NOMO-1 treated with DMSO at 0.1 percent for 48 hours (cell line): ENCODE results near the gene FCRL5.
"Not testable (repeated sequence)": the region's sequence is repeated elsewhere in the genome, so short reads cannot be mapped to it uniquely, and the experiment has no call there.

Experiments
- DNase-seq: peaks from one replicate; lab custom pipeline; 2025; ENCODE audit not compliant: unreplicated experiment; lab: John Stamatoyannopoulos, UW

FCRL5 gene

DNA sequence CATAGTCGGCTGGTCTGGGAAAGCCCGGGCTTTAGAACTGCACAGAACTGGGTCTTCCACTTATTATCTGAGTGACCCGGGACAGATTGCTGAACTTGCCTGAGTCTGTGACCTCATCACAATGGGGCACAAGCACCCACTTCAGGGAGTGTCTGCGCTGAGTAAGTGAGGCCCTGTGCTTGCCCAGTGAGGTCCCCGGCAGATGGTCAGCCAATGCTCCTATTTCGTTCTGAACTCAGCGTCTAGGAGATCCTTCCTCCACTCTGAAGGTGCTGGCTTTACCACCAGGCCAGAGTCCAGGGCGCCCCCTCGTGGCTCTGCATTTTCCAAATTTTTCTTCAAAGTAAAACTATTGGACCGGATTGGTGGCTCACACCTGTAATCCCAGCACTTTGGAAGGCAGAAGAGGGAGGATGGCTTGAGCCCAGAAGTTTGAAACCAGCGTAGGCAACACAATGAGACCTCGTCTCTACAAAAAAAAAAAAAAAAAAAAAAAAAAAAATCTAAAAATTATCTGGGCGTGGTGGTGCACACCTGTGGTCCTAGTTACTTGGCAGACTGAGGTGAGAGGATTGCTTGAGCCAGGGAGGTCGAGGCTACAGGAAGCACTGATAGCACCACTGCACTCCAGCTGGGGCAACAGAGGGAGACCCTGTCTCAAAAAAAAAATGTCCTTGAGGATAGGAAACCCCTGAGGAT, 61.7 kb downstream of the FCRL5 start:
- DNase-seq, result peak; percentile 57

DNA sequence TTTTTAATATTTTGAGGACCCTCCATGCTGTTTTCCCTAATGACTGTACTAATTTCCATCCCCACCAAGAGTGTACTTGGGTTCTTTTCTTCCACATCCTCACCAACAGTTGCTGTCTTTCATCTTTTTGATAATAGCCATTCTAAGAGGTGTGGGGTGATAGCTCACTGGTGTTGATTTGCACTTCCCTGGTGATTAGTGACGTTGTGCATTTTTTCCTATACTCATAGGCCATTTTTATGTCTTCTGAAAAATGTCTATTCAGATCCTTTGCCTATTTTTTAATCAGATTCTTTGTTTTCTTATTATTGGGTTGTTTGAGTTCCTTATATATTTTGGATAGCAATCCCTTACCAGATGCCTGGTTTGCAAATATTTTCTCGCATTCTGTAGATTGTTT, 64.2 kb downstream of the FCRL5 start:
- no peak for DNase-seq

DNA sequence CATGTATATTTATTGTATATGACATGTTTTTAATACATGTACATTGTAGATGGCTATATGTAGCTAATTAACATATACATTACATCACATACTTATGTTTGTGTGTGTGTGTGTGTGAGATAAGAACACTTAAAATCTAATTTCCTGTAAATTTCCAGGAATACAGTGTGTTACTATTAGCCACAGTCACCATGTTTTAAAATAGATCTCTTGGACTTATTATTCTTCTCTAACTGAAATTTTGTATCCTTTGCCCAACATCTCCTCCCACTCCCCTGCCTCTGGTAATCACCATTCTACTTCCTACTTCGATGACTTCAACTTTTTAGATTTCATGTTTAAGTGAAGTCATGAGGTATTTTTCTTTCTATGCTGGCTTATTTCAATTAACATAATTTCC, 64.8 kb downstream of the FCRL5 start:
- no peak for DNase-seq

DNA sequence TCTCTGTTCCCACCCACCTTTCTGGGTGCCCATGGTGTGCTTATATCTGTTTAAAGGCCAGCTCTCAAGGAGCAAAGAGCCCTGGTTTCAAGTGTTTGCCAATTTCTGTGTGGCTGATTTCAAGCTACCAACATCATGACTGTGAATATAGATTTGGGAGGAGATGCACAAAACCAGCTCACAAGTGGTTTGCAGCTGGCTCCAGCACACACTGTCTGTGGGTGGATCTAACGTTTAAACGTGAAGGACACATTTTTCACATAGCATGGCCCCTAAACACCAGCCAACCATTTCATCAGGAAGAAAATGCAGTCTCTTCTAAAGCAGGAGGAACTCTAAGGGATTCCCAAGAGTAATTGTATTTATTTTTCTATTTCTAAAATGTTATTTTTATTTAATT, 65.2 kb downstream of the FCRL5 start:
- no peak for DNase-seq

DNA sequence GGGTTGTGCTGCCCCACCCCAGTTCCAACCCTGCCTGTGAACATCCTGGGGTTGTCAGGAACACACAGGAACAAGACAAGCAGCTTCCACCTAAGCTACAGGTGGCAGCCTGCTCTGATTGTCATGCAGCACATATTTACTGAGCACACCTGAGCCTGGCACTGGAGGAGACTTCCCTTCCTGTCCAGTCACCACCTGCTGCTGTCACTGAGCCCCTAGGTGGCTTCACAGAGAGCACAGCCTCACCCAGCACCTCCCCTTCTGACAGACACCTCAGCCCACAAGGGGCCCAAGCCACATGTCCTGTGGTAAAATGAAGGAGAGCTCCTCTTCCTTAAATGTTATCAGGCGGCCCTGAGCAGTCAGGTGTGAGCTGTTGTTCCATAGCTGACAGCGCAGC, 65.9 kb downstream of the FCRL5 start:
- not testable (repeated sequence) for DNase-seq

DNA sequence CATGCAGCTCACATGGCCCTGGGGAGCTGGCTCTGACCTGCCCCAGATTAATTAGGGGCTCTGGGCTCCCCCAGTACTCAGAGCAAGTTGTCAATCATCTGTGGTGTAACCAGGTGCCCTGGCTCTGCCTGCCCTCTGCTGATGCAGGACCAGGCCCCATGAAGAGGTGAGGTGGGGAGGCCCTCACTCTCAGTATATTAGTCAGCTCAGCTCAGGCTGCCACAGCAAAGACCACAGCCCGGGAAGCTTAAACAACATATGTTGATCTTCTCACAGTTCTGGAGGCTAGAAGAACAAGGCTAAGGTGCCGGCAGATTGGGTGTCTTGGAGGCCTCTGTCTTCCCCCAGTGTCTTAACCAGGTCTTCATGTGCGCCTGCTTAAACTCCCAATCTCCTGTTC, 66.5 kb downstream of the FCRL5 start:
- DNase-seq, result no peak

DNA sequence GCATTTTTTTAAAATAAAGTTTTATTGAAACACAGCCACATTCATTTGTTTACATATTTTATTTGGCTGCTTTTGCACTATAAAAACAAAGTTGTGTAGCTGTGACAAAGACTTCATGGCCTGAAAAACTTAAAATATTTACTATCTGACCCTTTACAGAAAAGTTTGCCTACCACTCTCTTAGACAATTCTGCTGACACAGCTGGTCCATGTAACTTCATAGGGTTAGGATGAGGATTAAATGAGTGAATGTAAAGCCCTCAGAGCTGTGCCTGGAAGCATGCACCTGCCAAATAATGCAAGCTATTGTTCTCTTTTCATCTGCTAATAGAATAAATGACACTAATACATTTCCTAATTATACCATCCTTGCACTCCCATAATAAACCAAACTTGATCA, 67.7 kb downstream of the FCRL5 start:
- no peak for DNase-seq

DNA sequence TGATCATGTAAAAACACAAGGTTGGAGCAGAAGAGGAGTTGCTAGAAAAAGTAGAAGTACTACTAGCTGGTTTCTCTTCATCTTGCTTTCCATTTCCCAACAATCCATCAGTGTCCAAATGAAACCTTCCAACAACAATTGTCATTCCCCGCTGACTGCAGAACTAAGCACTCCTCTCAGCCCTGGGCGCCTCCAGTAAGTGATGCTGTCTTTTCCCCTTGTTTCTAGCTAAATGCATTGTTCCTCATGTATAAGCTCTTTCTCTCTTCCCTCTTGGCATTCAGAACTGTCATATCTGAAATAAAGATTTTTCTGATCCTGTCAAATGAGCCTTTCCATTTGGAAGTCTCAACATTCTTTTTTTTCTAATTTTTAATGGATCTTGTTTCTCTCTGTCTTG, 68.7 kb downstream of the FCRL5 start:
- no peak for DNase-seq

DNA sequence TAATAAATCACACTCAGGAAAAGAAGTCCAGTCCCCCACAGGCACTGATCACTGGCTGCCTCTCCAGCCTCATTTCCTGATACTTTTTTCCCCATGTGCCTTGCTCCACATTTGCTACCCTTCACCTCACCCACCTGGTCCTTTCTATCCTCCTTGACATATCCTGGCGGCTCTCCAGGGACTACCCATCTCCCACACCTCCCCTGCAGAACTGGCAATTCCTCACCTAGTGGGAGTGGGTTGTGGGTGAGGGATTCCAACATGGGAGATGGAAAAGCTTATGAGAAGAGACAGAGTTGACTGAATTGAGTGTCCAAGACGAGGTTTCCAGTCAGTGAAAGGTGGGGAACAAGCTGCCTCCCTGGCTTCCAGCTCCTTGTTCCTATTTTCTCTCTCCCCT, 69.6 kb downstream of the FCRL5 start:
- DNase-seq, result no peak

DNA sequence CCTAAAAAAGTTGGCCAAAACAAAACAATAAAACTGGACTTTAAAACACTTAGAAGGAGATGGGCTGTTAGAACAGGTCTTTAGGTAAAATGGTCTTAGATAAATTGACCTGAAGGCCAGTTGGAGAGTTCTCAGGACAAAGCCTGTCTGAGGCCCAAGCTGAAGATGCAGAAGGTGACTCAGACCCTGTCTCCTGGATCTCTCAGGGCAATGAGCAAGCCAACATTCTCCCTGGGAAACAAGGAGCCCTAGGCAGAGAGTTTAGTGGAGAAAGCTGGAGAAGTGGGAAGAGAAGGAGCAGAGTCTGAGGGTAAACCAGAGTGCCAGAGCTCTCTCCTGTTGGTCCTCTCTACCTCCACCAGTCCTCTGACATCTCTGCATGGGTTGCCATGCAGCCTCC, 70.1 kb downstream of the FCRL5 start:
- no peak for DNase-seq

DNA sequence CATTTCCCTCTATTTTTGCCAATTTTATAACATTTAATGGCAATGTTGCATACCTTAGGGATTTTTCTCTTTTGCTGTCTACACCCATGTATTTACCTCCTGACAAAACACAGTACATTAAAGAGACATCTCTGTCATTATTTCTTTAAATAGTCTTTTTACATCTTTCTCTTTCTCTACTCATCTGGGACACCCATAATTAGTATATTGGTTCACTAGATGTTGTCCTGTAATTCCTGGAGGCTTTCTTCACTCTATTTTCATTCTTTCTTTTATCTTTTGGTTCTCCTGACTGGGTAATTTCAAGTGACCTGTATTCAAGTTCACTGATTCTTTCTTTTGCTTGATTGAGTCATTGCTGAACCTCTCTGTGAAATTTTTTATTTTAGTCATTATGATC, 74.3 kb downstream of the FCRL5 start:
- DNase-seq, result no peak

DNA sequence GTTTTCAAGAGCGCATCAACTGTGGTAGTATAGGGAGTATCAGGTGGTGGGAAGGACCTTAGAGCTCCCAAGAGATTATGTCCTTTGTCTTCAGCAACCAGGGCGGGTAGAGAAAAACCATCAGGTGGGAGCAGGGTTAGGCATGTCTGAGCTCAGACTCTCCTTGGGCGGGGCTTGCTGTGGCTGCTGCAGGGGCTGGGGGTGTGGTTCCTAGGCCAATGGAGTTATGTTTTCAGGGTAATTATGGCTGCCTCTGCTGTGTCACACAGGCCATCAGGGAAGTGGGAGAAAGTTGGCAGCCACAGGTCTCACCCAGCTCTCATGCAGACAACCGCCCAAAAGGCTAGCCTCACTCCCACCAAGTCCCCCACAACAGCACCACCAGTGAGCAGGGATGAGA, 74.9 kb downstream of the FCRL5 start:
- DNase-seq, result no peak

DNA sequence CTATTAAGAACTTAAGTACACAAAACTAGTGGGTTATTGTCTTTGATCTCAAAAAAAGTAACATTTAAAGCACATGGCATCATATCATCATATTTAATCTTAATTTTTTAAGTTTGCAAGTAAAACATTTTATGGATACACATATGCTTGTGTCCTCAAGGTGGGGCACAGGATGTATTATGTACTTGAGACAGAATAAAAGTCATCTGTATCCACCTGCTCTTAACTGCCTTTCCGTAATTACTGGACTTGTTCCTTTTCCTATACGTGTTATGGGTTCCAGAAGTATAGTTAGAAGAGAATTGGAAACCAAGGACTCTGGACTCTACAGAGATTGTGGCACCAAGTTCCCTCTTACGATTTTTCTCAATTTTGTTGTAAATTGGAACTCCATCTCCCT, 79.4 kb downstream of the FCRL5 start:
- DNase-seq, result no peak

DNA sequence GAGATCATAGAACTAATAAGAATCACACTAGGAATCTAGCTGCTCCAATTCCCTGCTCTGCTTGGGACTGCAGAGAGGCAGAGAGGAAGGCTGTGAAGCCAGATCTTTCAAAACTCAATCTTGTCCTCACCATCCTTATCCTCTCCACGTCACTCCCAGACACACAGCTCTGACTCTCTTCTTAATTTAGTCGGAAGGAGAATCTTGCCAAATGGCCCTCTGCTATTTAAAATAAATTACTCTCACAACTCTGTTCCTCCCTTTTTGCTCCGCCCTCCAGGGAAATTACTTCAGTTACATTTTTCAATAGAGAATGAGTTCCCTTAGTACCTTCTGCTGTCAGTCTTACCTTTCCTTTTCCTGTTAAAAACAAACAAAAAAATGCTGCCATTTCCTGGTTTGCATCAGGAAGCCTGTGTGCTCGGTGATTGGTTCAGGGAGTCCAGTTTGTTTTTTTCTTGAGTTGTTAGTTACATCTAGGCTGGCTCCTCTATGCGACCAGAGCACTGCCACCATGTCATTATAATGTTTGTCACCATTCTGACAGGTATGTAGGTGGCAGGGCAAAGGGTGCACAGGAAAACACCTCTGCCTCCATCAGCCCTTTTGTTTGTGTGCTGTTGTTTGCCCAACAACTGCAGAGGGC, 80.1 kb downstream of the FCRL5 start:
- DNase-seq, result peak; percentile 8

DNA sequence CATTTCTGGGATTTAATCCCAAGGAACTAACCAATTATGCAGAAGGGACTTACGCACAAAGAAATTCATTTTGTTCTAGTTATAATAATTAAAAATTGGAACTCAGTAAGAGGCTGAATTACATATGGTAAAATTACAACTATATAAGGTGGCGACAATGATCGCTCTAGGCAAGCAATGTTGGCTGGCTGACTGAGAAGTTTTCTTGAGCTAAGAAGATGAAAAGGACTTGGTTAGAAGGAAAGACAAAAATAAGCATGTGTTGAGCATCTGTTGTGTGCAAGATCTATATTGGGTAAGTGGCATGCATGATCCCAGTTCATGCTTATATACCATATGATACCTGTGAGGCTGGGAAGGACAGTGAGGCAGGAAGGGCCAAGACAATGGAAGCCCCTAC, 80.8 kb downstream of the FCRL5 start:
- DNase-seq, result no peak

DNA sequence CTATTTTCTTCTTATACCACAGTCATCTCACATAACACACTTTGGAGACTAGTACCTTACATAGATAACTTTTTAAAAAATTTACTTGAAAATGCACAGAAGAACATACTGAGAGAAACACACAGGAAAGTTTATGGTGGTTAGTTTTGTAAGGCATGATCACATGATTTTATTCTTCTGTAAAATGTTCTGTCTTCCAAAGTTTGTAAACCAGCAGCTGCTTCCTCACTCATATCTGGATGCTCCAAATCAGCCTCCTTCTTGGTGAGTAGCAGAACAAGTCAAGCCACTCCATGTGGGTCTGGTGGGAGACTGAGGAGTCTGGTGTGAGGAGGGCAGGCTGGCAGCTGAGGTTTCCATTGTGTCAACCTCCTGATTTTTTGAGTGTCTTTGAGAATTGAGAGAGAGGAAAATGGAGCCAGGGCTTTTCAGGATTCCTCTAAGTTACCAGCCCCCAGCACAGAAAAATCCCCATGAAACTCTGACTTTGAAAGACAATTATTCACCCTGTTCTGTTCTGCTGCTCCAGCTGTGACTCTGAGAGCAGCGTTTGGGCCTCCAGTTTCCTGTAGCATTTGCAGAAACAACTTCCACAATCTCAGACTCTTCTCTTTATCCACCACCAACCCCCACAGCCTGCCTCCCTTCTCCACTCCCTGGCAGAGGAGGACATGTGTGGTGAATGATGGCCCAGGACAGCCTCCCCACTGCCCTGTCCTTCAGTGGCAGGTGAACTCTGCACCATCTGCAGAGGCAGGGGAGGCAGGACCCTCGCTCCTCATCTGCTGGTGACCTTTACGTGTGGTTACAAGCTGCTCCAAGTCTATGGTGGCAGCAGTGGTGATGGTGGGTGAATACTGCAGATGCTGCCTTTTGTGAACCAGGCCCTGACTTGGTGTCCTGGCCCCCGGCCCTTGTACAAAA, 82.3 kb downstream of the FCRL5 start:
- peak; percentile 26 for DNase-seq

DNA sequence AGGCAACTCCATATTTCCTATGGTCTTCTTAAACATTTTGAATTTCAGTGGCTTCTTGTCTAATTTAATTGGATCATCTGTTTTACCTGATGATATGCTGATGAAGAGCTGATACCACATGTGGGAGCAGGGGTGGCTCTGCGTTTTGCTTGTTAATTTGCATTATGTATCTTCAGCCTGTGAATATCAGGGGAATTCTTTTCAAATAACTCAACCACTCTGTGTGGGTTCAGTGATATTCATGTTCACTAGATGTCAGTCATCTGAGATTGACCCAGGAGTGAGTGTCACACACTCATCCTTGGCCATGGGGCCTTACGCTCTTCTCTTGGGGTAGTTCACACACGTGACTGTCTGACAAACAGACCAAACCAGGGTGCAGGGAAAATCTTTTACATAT, 83.0 kb downstream of the FCRL5 start:
- no peak for DNase-seq

DNA sequence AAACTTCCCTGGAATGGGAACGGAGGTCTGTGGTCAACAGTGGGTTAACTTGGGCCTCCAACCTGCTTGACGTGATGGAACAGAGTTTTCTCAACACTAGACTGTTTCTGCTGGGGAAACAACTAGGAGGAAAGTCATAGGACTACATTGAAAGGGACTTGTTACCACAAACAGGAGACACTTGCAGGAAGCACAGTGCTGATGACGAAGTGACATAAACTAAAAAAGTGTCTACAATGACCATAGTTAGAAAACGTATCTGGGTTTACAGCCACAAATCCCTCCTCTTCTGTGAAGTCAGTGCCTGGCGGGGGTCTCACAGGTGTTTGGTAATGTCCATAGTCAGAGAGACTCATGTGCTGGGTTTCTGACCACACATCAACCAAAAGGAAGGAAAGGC, 86.3 kb downstream of the FCRL5 start:
- no peak for DNase-seq
